Measurements from ENCODE around the gene ATP2A2. TPM values are rescaled to one million over a fixed set of nuclear protein-coding genes. Genes with fewer than 3 reads are reported as not detected.

Gene ATP2A2
- total RNA-seq, 1 experiment from 2014 or later = 239 TPM

DNA sequence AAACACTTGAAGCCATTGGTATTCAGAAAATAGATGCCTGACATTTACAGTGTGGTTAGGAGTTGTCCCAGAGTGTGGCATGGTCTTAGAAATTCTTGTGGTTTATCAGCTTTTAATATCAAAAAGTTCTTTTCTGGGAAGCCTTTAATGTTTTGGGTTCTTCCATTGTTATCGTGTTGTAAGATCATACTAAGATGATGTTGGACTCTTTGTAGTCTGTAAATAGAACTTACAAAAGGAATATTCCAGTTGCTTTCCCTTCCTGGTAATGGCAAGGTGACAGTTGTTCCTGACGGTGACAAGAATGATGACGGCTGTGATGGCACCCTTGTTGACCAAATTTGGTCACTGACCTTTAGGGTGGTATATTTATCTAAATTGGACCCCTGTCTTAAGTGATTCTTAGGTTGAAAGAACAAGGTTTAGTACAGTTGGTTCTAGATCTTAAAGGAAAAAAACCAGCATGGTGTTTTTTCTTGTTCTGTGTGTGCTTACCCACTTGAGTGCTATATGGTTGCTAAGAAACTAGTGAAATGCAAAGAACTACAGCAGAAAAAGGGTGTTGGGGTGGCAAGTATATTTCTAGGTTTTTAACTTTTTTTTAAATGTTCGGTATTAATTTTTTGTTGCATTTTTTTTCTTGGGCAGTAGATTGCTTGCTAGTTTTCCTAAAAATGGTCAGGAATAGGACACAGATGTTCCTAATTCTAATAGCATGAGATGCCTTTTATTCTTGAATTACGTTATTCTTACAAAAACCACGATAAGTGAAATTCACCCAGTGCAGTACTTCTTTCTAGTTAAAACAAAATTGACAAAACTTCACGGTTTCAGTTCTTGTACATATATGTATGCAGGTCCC, 2.1 kb downstream of the ATP2A2 start (continued):
- no peak for TF ChIP-seq YY1 (IDR thresholded peaks at IDR 0.05; ENCODE audit: extremely low read depth, insufficient replicate concordance, low read depth, low read length)
- no peak for TF ChIP-seq FOSL1 (IDR thresholded peaks at IDR 0.05; ENCODE audit: low read depth)
- TF ChIP-seq SRF (IDR thresholded peaks at IDR 0.05; ENCODE audit: low read depth) = no peak
- TF ChIP-seq, protein P1, sequence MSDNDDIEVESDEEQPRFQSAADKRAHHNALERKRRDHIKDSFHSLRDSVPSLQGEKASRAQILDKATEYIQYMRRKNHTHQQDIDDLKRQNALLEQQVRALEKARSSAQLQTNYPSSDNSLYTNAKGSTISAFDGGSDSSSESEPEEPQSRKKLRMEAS (IDR thresholded peaks at IDR 0.05) = no peak
- TF ChIP-seq EZH2 (IDR thresholded peaks at IDR 0.05) = no peak
- no peak for TF ChIP-seq SP1 (IDR thresholded peaks at IDR 0.05; ENCODE audit: low read depth)
- TF ChIP-seq ELF1 (IDR thresholded peaks at IDR 0.05; ENCODE audit: borderline replicate concordance, low read depth) = no peak
- TF ChIP-seq, protein P2, sequence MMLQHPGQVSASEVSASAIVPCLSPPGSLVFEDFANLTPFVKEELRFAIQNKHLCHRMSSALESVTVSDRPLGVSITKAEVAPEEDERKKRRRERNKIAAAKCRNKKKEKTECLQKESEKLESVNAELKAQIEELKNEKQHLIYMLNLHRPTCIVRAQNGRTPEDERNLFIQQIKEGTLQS (IDR thresholded peaks at IDR 0.05) = no peak
- no peak for TF ChIP-seq EZH2phosphoT487 (IDR thresholded peaks at IDR 0.05; ENCODE audit: borderline replicate concordance)

DNA sequence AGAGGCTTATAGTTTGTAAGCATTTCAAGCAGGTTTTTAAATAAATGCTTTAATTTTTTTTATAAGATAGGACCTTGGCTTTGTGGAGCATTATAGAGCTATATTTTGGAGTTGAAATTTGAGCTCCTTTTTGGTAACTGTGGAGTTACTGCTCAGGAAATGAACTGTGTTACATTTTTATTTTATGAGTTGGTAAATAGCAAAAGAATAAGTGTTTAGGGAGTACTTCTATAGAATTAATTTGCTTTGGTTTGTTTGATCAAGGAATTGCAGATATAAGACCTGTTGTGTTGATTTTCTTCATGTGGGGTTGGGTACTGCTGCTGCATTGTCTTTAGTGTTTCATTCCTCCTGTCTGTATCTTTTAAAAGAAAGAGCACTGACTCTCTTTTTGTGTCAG, 3.5 kb downstream of the ATP2A2 start:
- TF ChIP-seq, protein P3, sequence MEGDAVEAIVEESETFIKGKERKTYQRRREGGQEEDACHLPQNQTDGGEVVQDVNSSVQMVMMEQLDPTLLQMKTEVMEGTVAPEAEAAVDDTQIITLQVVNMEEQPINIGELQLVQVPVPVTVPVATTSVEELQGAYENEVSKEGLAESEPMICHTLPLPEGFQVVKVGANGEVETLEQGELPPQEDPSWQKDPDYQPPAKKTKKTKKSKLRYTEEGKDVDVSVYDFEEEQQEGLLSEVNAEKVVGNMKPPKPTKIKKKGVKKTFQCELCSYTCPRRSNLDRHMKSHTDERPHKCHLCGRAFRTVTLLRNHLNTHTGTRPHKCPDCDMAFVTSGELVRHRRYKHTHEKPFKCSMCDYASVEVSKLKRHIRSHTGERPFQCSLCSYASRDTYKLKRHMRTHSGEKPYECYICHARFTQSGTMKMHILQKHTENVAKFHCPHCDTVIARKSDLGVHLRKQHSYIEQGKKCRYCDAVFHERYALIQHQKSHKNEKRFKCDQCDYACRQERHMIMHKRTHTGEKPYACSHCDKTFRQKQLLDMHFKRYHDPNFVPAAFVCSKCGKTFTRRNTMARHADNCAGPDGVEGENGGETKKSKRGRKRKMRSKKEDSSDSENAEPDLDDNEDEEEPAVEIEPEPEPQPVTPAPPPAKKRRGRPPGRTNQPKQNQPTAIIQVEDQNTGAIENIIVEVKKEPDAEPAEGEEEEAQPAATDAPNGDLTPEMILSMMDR (IDR thresholded peaks at IDR 0.05 in 2 of 3, conservative IDR thresholded peaks at IDR 0.05 in 1 of 3; ENCODE audit: borderline replicate concordance in 1 of 3, insufficient read depth in 1 of 3, low read depth in 2 of 3, low read length in 2 of 3) = no peak
- TF ChIP-seq CEBPB (IDR thresholded peaks at IDR 0.05; ENCODE audit: low read depth) = no peak
- TF ChIP-seq JUND (IDR thresholded peaks at IDR 0.05) = no peak
- TF ChIP-seq, protein P4, sequence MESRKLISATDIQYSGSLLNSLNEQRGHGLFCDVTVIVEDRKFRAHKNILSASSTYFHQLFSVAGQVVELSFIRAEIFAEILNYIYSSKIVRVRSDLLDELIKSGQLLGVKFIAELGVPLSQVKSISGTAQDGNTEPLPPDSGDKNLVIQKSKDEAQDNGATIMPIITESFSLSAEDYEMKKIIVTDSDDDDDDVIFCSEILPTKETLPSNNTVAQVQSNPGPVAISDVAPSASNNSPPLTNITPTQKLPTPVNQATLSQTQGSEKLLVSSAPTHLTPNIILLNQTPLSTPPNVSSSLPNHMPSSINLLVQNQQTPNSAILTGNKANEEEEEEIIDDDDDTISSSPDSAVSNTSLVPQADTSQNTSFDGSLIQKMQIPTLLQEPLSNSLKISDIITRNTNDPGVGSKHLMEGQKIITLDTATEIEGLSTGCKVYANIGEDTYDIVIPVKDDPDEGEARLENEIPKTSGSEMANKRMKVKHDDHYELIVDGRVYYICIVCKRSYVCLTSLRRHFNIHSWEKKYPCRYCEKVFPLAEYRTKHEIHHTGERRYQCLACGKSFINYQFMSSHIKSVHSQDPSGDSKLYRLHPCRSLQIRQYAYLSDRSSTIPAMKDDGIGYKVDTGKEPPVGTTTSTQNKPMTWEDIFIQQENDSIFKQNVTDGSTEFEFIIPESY (IDR thresholded peaks at IDR 0.05; ENCODE audit: extremely low read depth, insufficient replicate concordance, low read length) = no peak
- TF ChIP-seq ZFX (IDR thresholded peaks at IDR 0.05) = no peak
- no peak for TF ChIP-seq SRF (IDR thresholded peaks at IDR 0.05; ENCODE audit: low read depth)
- no peak for TF ChIP-seq SIN3A (IDR thresholded peaks at IDR 0.05; ENCODE audit: low read depth)
- no peak for TF ChIP-seq SP1 (IDR thresholded peaks at IDR 0.05; ENCODE audit: low read depth)
- TF ChIP-seq, protein P1 (IDR thresholded peaks at IDR 0.05) = no peak
- TF ChIP-seq POLR2AphosphoS5 (IDR thresholded peaks at IDR 0.05; ENCODE audit: low read depth, low read length) = no peak
- no peak for TF ChIP-seq ELF1 (IDR thresholded peaks at IDR 0.05; ENCODE audit: borderline replicate concordance, low read depth)
- TF ChIP-seq EGR1 (IDR thresholded peaks at IDR 0.05; ENCODE audit: low read depth) = no peak
- TF ChIP-seq, protein P2 (IDR thresholded peaks at IDR 0.05) = no peak
- TF ChIP-seq ZNF274 (IDR thresholded peaks at IDR 0.05; ENCODE audit: low read depth, low read length) = no peak
- no peak for TF ChIP-seq CBX3 (IDR thresholded peaks at IDR 0.05; ENCODE audit: low read depth)
- TF ChIP-seq FOSL1 (IDR thresholded peaks at IDR 0.05; ENCODE audit: low read depth) = no peak
- TF ChIP-seq RAD21 (IDR thresholded peaks at IDR 0.05; ENCODE audit: low read depth) = no peak
- RAD21 ChIA-PET (ENCODE audit: low non-redundant PET in 1 of 2, low total read pairs in 2 of 2, uncharacterized antibody in 2 of 2, unreplicated experiment in 2 of 2) = no interaction called here
- Histone ChIP-seq H3K4me3 (replicated peaks in 1 of 2; ENCODE audit: low read depth in 1 of 2, low read length in 2 of 2) (no peak overlapping the region), H3K27ac (ENCODE audit: low read depth, low read length) (no peak overlapping the region), H3K79me2 (ENCODE audit: insufficient read depth, low read length) (peaks cover 81% of the 10 kb centered on the region), H4K20me1 (ENCODE audit: insufficient read depth) (peaks cover 38% of the 10 kb centered on the region; the same call in 1 of the 2 replicates), H3K27me3 (ENCODE audit: insufficient read depth, low read length) (no peaks in the 10 kb centered on the region), H3K36me3 (ENCODE audit: control insufficient read depth in 1 of 2, insufficient read depth in 2 of 2, low read length in 2 of 2) (peaks cover 25 to 55% of the 10 kb centered on the region in 2 experiments), H3K9ac (ENCODE audit: low read length) (no peak overlapping the region), H3K9me3 (ENCODE audit: control insufficient read depth in 1 of 2, insufficient read depth in 1 of 2, low read depth in 1 of 2, low read length in 2 of 2) (no peaks in the 10 kb centered on the region), H3K9me2 (ENCODE audit: insufficient read depth) (no peaks in the 10 kb centered on the region), H2AFZ (ENCODE audit: low read depth, low read length, poor library complexity, severe bottlenecking) (no peak overlapping the region), H3K4me2 (ENCODE audit: low read length) (no peak overlapping the region; the same call in 1 of the 2 replicates), H3K4me1 (ENCODE audit: control insufficient read depth in 1 of 2, insufficient read depth in 2 of 2, low read length in 2 of 2) (peaks cover 12 to 23% of the 10 kb centered on the region in 2 experiments)
- ATAC-seq = no peak
- CTCF ChIA-PET = no interaction called here
- POLR2A ChIA-PET = no interaction called here
- BruUV-seq (replicated peaks) = no TSS peak
- intact Hi-C loops (cut with micrococcal nuclease) = no loop called here
- no peak for DNase-seq (ENCODE audit: low read depth, low spot score)
